NCI-H2081 (cell line): ENCODE data around the gene RBFA.
"Not testable (repeated sequence)": the region's sequence is repeated elsewhere in the genome, so short reads cannot be mapped to it uniquely, and the experiment has no call there.

Experiments
- DNase-seq, 2 experiments: peaks; one replicate each; lab custom pipeline; 2025; lab: John Stamatoyannopoulos, UW

RBFA gene

GRCh38 chr18:80034068-80034851 is at the start of gene RBFA:
Gene RBFA (plus strand): TSS chr18:80034434. CDS start chr18:80034496, 62 bp downstream.
- DNase-seq = peak; percentile 97 to 99

GRCh38 chr18:79985172-79985571 is 49.1 kb upstream of the RBFA start:
- DNase-seq = no peak

- peak in 1 of 2 experiments; percentile 14 for DNase-seq
These were observed 47.5 kb upstream of the RBFA start for GRCh38 chr18:79986726-79987125.

GRCh38 chr18:79987566-79987965 is 46.7 kb upstream of the RBFA start:
- no peak for DNase-seq

- peak; percentile 52 to 65 for DNase-seq
These were observed 46.2 kb upstream of the RBFA start for GRCh38 chr18:79988071-79988450.

GRCh38 chr18:79988451-79989194 is 45.6 kb upstream of the RBFA start, which contains the start of gene TXNL4A:
Gene TXNL4A (minus strand): TSS chr18:79988563. CDS start chr18:79988392, 171 bp downstream.
- peak; percentile 79 to 90 for DNase-seq

- no peak for DNase-seq
These were observed 45.1 kb upstream of the RBFA start for GRCh38 chr18:79989195-79989497.

- no peak for DNase-seq
These were observed 42.7 kb upstream of the RBFA start for GRCh38 chr18:79991494-79991893.

GRCh38 chr18:79999701-80000100 is 34.5 kb upstream of the RBFA start:
- DNase-seq = not testable (repeated sequence)

GRCh38 chr18:80000877-80001276 is 33.4 kb upstream of the RBFA start:
- DNase-seq = no peak

- no peak for DNase-seq
These were observed 31.8 kb upstream of the RBFA start for GRCh38 chr18:80002468-80002867.

GRCh38 chr18:80004600-80005342 is 29.5 kb upstream of the RBFA start:
- DNase-seq = no peak

GRCh38 chr18:80006724-80007123 is 27.5 kb upstream of the RBFA start:
- peak in 1 of 2 experiments; percentile 13 for DNase-seq

GRCh38 chr18:80009661-80010550 is 24.3 kb upstream of the RBFA start:
- DNase-seq = no peak

- no peak for DNase-seq
These were observed 23.7 kb upstream of the RBFA start for GRCh38 chr18:80010551-80010906.

- not testable (repeated sequence) for DNase-seq
These were observed 22.6 kb upstream of the RBFA start for GRCh38 chr18:80011496-80012137.

- no peak for DNase-seq
These were observed 21.5 kb upstream of the RBFA start for GRCh38 chr18:80012714-80013113.

- DNase-seq = peak in 1 of 2 experiments; percentile 36
These were observed 11.6 kb upstream of the RBFA start for GRCh38 chr18:80022613-80023012.

- DNase-seq = no peak
These were observed 11.1 kb upstream of the RBFA start for GRCh38 chr18:80023173-80023572.

- DNase-seq = no peak
These were observed 7.9 kb upstream of the RBFA start for GRCh38 chr18:80026363-80026762.

- DNase-seq = not testable (repeated sequence)
These were observed 6.5 kb upstream of the RBFA start for GRCh38 chr18:80027719-80028118.
